ENCODE data around the gene DDX25. TPM values are rescaled to one million over a fixed set of nuclear protein-coding genes. Genes with fewer than 3 reads are reported as not detected.
A peak's percentile ranks its signal among the peaks of the same experiment; 100 is the strongest.

DDX25 gene
- total RNA-seq, 4 donors from 2014 or later = not detected

- ATAC-seq (no peak), DNase-seq (no peak)
- in situ Hi-C loops (cut with MboI; ENCODE audit: low sequenced_read_pairs in 4 of 4) (loop anchor here in 3 of 4 donors (25.0 kb wide), 3 partner anchors 271 to 921 kb away; partner anchors contain the start of genes CCDC15 (in 1 of the 3) and TMEM218 (in 1 of the 3)), intact Hi-C loops (cut with DNase I; ENCODE audit: low total_unique reads) (no loop called here)
- Histone ChIP-seq H3K27me3 (no peaks in the 10 kb centered on the region), H3K4me1 (peaks cover 0 to 2% of the 10 kb centered on the region in 2 donors), H3K27ac (no peak overlapping the region), H3K9me3 (no peaks in the 10 kb centered on the region), H3K4me3 (no peak overlapping the region), H3K36me3 (no peaks in the 10 kb centered on the region)
- no peak for TF ChIP-seq POLR2A (IDR thresholded peaks at IDR 0.05)
- no peak for TF ChIP-seq CTCF (IDR thresholded peaks at IDR 0.05 in 4 of 5, conservative IDR thresholded peaks at IDR 0.05 in 1 of 5)
These were observed 20.9 kb upstream of the DDX25 start for GRCh38 chr11:125883375-125883774.

DNA sequence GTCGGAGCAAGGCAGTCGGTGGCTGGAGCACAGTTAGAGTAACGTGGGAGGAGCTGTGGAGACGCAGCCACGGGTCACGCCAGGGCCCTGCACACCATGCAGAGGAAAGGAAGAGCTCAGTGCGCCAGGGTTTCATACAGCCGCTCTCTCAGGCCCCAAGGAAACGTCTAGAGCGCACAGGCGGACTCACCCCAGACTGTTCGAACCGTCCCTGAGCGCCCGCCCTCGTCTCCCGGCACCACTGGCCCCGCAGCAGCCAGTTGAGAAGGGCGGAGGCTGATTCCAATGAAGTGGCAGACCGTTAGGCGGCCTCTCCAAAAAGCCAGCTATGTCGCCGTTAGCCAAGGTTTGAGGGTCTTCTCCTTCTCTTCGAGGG, 17.3 kb upstream of the DDX25 start:
- in situ Hi-C loops (cut with MboI; ENCODE audit: low sequenced_read_pairs in 4 of 4) (loop anchor here in 3 of 4 donors (25.0 kb wide), 3 partner anchors 275 to 925 kb away; partner anchors contain the start of genes CCDC15 (in 1 of the 3) and TMEM218 (in 1 of the 3)), intact Hi-C loops (cut with DNase I; ENCODE audit: low total_unique reads) (loop anchor here (1.0 kb wide), 2 partner anchors 16 to 176 kb away; partner anchors contain the start of gene PUS3)
- no peaks in the 10 kb centered on the region for H3K27me3 ChIP-seq
- peak overlapping the region; percentile 66 to 93 (median 80) for H3K4me3 ChIP-seq
- TF ChIP-seq POLR2A (IDR thresholded peaks at IDR 0.05) = no peak
- no peak for TF ChIP-seq CTCF (IDR thresholded peaks at IDR 0.05 in 4 of 5, conservative IDR thresholded peaks at IDR 0.05 in 1 of 5)
- no peaks in the 10 kb centered on the region for H3K36me3 ChIP-seq
- DNase-seq = no peak
- peaks cover 0 to 5% of the 10 kb centered on the region in 2 donors for H3K4me1 ChIP-seq
- H3K27ac ChIP-seq = peak overlapping the region; percentile 81 to 95 (median 92)
- no peaks in the 10 kb centered on the region for H3K9me3 ChIP-seq
- ATAC-seq = peak; percentile 26 to 27

DNA sequence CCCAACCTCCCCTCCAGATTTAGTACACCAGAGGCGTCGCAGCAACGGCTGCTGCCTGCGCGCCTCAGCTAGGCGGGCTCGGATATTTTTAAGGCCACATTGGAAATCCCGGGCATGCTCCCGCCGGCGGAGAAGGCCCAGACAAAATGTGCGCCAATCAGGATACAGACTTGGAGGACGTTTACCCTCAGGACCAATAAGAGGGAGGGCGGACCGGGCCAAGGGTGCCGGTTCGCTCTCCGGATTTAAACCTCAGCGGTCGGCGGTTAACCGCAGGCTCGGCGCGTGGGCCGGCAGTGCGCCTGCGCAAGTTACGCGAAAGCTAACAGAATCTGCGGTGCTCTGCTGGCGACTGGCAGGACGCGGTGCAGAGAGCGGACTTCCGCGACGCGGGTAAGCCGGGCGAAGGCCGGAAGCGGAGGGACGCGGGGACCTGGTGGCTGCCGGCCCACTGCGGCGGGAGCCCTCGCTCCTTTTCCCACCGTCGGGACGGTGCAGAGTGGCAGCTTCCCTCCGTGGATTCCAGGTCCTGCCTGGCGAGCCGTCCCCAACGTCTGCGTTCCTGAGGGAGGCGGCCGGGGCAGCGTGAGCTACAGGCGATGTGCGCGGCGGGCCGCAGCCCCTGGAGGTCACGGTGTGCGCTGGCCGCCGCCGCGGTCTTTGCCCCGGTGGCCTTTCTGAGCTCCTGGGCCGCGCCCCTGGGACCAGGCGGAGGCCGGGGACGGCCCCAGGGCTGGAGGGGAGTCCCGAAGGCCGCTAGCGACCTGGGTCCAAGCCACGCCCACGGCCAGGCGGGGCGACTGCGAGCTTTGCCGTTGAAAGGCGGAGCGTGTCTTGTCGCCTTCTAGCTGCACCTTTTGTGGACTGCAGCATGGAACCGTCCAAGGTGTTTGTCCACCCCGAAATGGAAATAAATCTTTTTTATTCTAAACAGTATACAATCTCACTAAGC, 16.7 kb upstream of the DDX25 start, which contains the start of gene HYLS1:
TSS of gene HYLS1 (plus strand) at position 296 of the 952 bp plus-strand sequence. CDS start 11,701 bp downstream, outside the sequence.
- intact Hi-C loops (cut with DNase I; ENCODE audit: low total_unique reads) = loop anchor here (1.0 kb wide), 2 partner anchors 16 to 176 kb away; partner anchors contain the start of gene PUS3
- Histone ChIP-seq H3K4me1 (peaks cover 0 to 5% of the 10 kb centered on the region in 2 donors), H3K9me3 (no peaks in the 10 kb centered on the region), H3K36me3 (no peaks in the 10 kb centered on the region), H3K4me3 (peak within 1 kb of the TSS; percentile 66 to 93 (median 80)), H3K27me3 (no peaks in the 10 kb centered on the region), H3K27ac (peak within 1 kb of the TSS; percentile 81 to 95 (median 92))
- TF ChIP-seq CTCF (IDR thresholded peaks at IDR 0.05 in 4 of 5, conservative IDR thresholded peaks at IDR 0.05 in 1 of 5) (peak in 4 of 5 experiments; percentile 11 to 51 (median 40)), POLR2A (IDR thresholded peaks at IDR 0.05) (peak; percentile 52 to 76)
- in situ Hi-C loops (cut with MboI; ENCODE audit: low sequenced_read_pairs in 4 of 4) = loop anchor here in 3 of 4 donors (25.0 kb wide), 3 partner anchors 275 to 925 kb away; partner anchors contain the start of genes CCDC15 (in 1 of the 3) and TMEM218 (in 1 of the 3)
- DNase-seq = peak; percentile 91 to 92
- ATAC-seq = peak; percentile 97

GRCh38 chr11:125890447-125891100, 13.7 kb upstream of the DDX25 start:
- intact Hi-C loops (cut with DNase I; ENCODE audit: low total_unique reads) = no loop called here
- no peak for DNase-seq
- Histone ChIP-seq H3K27me3 (no peaks in the 10 kb centered on the region), H3K4me1 (peaks cover 0 to 5% of the 10 kb centered on the region in 2 donors), H3K4me3 (no peak overlapping the region), H3K36me3 (peaks cover 0 to 28% of the 10 kb centered on the region in 2 donors), H3K27ac (no peak overlapping the region), H3K9me3 (no peaks in the 10 kb centered on the region)
- TF ChIP-seq POLR2A (IDR thresholded peaks at IDR 0.05) (no peak), CTCF (IDR thresholded peaks at IDR 0.05 in 4 of 5, conservative IDR thresholded peaks at IDR 0.05 in 1 of 5) (no peak)
- in situ Hi-C loops (cut with MboI; ENCODE audit: low sequenced_read_pairs in 4 of 4) = loop anchor here in 3 of 4 donors (25.0 kb wide), 3 partner anchors 278 to 928 kb away; partner anchors contain the start of genes CCDC15 (in 1 of the 3) and TMEM218 (in 1 of the 3)
- ATAC-seq = no peak
